ENCODE measurements around the gene PTPN4. TPM values are rescaled to one million over a fixed set of nuclear protein-coding genes. Genes with fewer than 3 reads are reported as not detected.

The PTPN4 gene
- total and polyA plus RNA-seq, 2 of the 8 experiments (the other 6 are each of a cell fraction or from before 2014, with no cell fraction given): 28.5 to 105 TPM

- TF ChIP-seq, protein P1, sequence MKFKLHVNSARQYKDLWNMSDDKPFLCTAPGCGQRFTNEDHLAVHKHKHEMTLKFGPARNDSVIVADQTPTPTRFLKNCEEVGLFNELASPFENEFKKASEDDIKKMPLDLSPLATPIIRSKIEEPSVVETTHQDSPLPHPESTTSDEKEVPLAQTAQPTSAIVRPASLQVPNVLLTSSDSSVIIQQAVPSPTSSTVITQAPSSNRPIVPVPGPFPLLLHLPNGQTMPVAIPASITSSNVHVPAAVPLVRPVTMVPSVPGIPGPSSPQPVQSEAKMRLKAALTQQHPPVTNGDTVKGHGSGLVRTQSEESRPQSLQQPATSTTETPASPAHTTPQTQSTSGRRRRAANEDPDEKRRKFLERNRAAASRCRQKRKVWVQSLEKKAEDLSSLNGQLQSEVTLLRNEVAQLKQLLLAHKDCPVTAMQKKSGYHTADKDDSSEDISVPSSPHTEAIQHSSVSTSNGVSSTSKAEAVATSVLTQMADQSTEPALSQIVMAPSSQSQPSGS (IDR thresholded peaks at IDR 0.05; ENCODE audit: low read length): no peak
- TF ChIP-seq TCF12 (IDR thresholded peaks at IDR 0.05; ENCODE audit: low read depth, low read length): no peak
- TF ChIP-seq, protein P2, sequence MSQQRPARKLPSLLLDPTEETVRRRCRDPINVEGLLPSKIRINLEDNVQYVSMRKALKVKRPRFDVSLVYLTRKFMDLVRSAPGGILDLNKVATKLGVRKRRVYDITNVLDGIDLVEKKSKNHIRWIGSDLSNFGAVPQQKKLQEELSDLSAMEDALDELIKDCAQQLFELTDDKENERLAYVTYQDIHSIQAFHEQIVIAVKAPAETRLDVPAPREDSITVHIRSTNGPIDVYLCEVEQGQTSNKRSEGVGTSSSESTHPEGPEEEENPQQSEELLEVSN (IDR thresholded peaks at IDR 0.05): no peak
- no peak for TF ChIP-seq KDM5A (IDR thresholded peaks at IDR 0.05; ENCODE audit: low read length)
- no peak for TF ChIP-seq RXRA (IDR thresholded peaks at IDR 0.05; ENCODE audit: insufficient read depth, low read depth, low read length)
- TF ChIP-seq FOSL1 (IDR thresholded peaks at IDR 0.05; ENCODE audit: insufficient read depth, low read depth, low read length): no peak
- no peak for TF ChIP-seq USF2 (IDR thresholded peaks at IDR 0.05; ENCODE audit: low read length)
These were observed 10.2 kb upstream of the PTPN4 start (continued) for GRCh38 chr2:119749477-119750012.

Measured in H1 (cell line).